Nephron progenitor cell (in vitro differentiated cells): Measurements from ENCODE around the gene POLH.
A peak's percentile ranks its signal among the peaks of the same experiment; 100 is the strongest.
"Not testable (repeated sequence)": the region's sequence is repeated elsewhere in the genome, so short reads cannot be mapped to it uniquely, and the experiment has no call there.

ENCODE experiments used
- DNase-seq: peaks from one replicate; pipeline ENCODE4 v3.0.0; 2021
- H3K27ac Mint-ChIP-seq: 2 replicates; pipeline ENCODE4 v1.8.0; 2021; ENCODE audit warnings: mild to moderate bottlenecking, moderate library complexity, mixed read lengths
- H3K27me3 Mint-ChIP-seq: 2 replicates; pipeline ENCODE4 v1.8.0; 2021; ENCODE audit warnings: mild to moderate bottlenecking, low read depth, mixed read lengths; ENCODE audit not compliant: poor library complexity
- H3K36me3 Mint-ChIP-seq: 2 replicates; pipeline ENCODE4 v1.8.0; 2021; ENCODE audit warnings: low read depth, mixed read lengths
- H3K4me1 Mint-ChIP-seq: 2 replicates; pipeline ENCODE4 v1.8.0; 2021; ENCODE audit warnings: mixed read lengths
- H3K4me3 Mint-ChIP-seq: 2 replicates; pipeline ENCODE4 v1.8.0; 2021; ENCODE audit warnings: mild to moderate bottlenecking, moderate library complexity, mixed read lengths
- H3K9me3 Mint-ChIP-seq: 2 replicates; pipeline ENCODE4 v1.8.0; 2021; ENCODE audit warnings: mild to moderate bottlenecking, moderate library complexity, mixed read lengths
- CTCF ChIP-seq: fragments of 200-600 bp; sonication (generic); IDR thresholded peaks from 2 replicates; pipeline ENCODE4 v1.5.0; 2021; ENCODE audit warnings: antibody characterized with exemption

POLH gene

GRCh38 chr6:43575772-43576551 is at the start of gene POLH, which contains the start of gene XPO5:
POLH (plus strand) TSS chr6:43576185; CDS start chr6:43582320, 6,135 bp downstream.
XPO5 (minus strand) TSS chr6:43576038; CDS start chr6:43575864, 174 bp downstream.
- peak within 1 kb of the TSS; percentile 98 for H3K4me3 Mint-ChIP-seq
- H3K27ac Mint-ChIP-seq: peak within 1 kb of the TSS; percentile 97
- H3K9me3 Mint-ChIP-seq: peaks cover 11% of the 10 kb centered on the region
- peaks cover 43% of the 10 kb centered on the region for H3K36me3 Mint-ChIP-seq
- TF ChIP-seq CTCF: no peak
- peaks cover 35% of the 10 kb centered on the region for H3K4me1 Mint-ChIP-seq
- DNase-seq: peak; percentile 96
- H3K27me3 Mint-ChIP-seq: no peaks in the 10 kb centered on the region

DNA sequence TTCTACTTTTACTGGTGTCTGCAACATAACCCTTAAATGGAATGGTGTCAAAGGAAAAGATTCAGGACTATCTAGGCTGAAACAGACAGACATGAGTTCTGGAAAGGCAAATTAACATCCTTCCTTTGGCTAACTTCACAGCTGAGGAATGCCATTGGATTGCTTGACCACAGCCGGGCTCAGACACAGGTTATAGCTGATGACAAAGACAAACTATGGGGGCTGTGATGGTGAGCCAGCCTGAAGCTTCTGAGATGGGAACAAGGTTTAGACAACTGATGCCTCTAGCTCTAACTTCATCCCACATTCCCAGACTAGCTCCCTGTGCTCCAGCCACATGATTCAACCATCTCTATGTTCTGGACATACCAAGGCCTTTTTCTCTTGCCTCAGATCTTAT is 43.8 kb upstream of the POLH start:
- no peak overlapping the region for H3K27ac Mint-ChIP-seq
- TF ChIP-seq CTCF: no peak
- H3K9me3 Mint-ChIP-seq: no peaks in the 10 kb centered on the region
- H3K4me1 Mint-ChIP-seq: no peaks in the 10 kb centered on the region
- peaks cover 65% of the 10 kb centered on the region for H3K36me3 Mint-ChIP-seq
- no peak overlapping the region for H3K4me3 Mint-ChIP-seq
- no peak for DNase-seq
- no peaks in the 10 kb centered on the region for H3K27me3 Mint-ChIP-seq

- H3K9me3 Mint-ChIP-seq, H3K27ac Mint-ChIP-seq, DNase-seq, H3K27me3 Mint-ChIP-seq, H3K4me1 Mint-ChIP-seq, H3K4me3 Mint-ChIP-seq: not testable (repeated sequence)
- H3K36me3 Mint-ChIP-seq: peaks cover 64% of the 10 kb centered on the region
Measured at GRCh38 chr6:43538986-43539385, 37.0 kb upstream of the POLH start.

GRCh38 chr6:43539409-43539808 is 36.6 kb upstream of the POLH start:
- not testable (repeated sequence) for DNase-seq, H3K9me3 Mint-ChIP-seq, H3K27me3 Mint-ChIP-seq, H3K27ac Mint-ChIP-seq, H3K4me1 Mint-ChIP-seq, H3K4me3 Mint-ChIP-seq
- H3K36me3 Mint-ChIP-seq: peaks cover 64% of the 10 kb centered on the region

- Mint-ChIP-seq H3K4me3 (no peak overlapping the region), H3K27me3 (no peaks in the 10 kb centered on the region), H3K4me1 (peaks cover 7% of the 10 kb centered on the region), H3K27ac (no peak overlapping the region), H3K36me3 (peaks cover 66% of the 10 kb centered on the region), H3K9me3 (no peaks in the 10 kb centered on the region)
- TF ChIP-seq CTCF: no peak
- DNase-seq: no peak
Measured at GRCh38 chr6:43540507-43540906, 35.5 kb upstream of the POLH start.

GRCh38 chr6:43541774-43542471 is 34.1 kb upstream of the POLH start:
- Mint-ChIP-seq H3K36me3 (peaks cover 77% of the 10 kb centered on the region), H3K27me3 (no peaks in the 10 kb centered on the region), H3K4me3 (no peak overlapping the region), H3K4me1 (peaks cover 7% of the 10 kb centered on the region), H3K9me3 (no peaks in the 10 kb centered on the region), H3K27ac (peak overlapping the region; percentile 2)
- TF ChIP-seq CTCF: no peak
- DNase-seq: no peak
